Measurements from ENCODE around the gene TCP11.
"Not testable (repeated sequence)": the region's sequence is repeated elsewhere in the genome, so short reads cannot be mapped to it uniquely, and the experiment has no call there.

DNA sequence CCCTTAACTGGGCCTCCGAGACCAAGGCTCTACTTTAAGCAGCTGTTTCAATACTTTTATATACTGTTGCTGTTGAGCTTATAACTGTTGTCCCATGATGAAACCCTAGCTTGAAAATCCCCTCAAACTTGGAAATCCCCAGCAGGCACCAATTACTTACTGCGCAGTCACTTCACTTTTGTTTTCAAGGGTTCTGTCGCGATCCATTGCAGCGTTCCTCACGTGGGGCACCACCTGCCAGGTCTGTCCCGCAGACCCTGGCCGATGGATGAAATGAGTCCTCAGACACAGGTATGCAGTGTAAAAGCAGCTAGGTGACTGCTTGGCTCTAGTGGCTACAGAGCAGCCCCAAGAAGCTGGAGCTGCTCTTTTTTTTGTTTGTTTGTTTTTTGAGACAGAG, 33.9 kb downstream of the TCP11 start:
- TF ChIP-seq, protein P1, sequence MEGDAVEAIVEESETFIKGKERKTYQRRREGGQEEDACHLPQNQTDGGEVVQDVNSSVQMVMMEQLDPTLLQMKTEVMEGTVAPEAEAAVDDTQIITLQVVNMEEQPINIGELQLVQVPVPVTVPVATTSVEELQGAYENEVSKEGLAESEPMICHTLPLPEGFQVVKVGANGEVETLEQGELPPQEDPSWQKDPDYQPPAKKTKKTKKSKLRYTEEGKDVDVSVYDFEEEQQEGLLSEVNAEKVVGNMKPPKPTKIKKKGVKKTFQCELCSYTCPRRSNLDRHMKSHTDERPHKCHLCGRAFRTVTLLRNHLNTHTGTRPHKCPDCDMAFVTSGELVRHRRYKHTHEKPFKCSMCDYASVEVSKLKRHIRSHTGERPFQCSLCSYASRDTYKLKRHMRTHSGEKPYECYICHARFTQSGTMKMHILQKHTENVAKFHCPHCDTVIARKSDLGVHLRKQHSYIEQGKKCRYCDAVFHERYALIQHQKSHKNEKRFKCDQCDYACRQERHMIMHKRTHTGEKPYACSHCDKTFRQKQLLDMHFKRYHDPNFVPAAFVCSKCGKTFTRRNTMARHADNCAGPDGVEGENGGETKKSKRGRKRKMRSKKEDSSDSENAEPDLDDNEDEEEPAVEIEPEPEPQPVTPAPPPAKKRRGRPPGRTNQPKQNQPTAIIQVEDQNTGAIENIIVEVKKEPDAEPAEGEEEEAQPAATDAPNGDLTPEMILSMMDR (IDR thresholded peaks at IDR 0.05): not testable (repeated sequence)
- TF ChIP-seq SIN3A (IDR thresholded peaks at IDR 0.05; ENCODE audit: borderline replicate concordance, insufficient read depth, low read depth, low read length): not testable (repeated sequence)
